ENCODE data around the gene IFI30.
"Not testable (repeated sequence)": the region's sequence is repeated elsewhere in the genome, so short reads cannot be mapped to it uniquely, and the experiment has no call there.

IFI30 gene

GRCh38 chr19:18202397-18202777, 28.8 kb downstream of the IFI30 start:
- no peak for DNase-seq (ENCODE audit: low read depth in 1 of 2, low spot score in 1 of 2)

GRCh38 chr19:18202778-18203407, 29.3 kb downstream of the IFI30 start:
- DNase-seq (ENCODE audit: low read depth in 1 of 2, low spot score in 1 of 2) = no peak

GRCh38 chr19:18203408-18203862, 29.8 kb downstream of the IFI30 start:
- no peak for DNase-seq (ENCODE audit: low read depth in 1 of 2, low spot score in 1 of 2)

- DNase-seq (ENCODE audit: low read depth in 1 of 2, low spot score in 1 of 2) = peak; percentile 98 to 99
Measured at GRCh38 chr19:18203863-18204393, 30.3 kb downstream of the IFI30 start, which contains the start of gene RAB3A. Gene RAB3A (minus strand): TSS chr19:18204042. CDS start chr19:18202740, 1,302 bp downstream.

GRCh38 chr19:18204394-18205199, 31.0 kb downstream of the IFI30 start:
- DNase-seq (ENCODE audit: low read depth in 1 of 2, low spot score in 1 of 2) = no peak

GRCh38 chr19:18205200-18205892, 31.7 kb downstream of the IFI30 start:
- DNase-seq (ENCODE audit: low read depth in 1 of 2, low spot score in 1 of 2) = peak in 1 of 2 donors; percentile 41

GRCh38 chr19:18206018-18206417, 32.4 kb downstream of the IFI30 start:
- DNase-seq (ENCODE audit: low read depth in 1 of 2, low spot score in 1 of 2) = no peak

GRCh38 chr19:18208098-18208951, 34.7 kb downstream of the IFI30 start:
- DNase-seq (ENCODE audit: low read depth in 1 of 2, low spot score in 1 of 2) = peak in 1 of 2 donors; percentile 52

- not testable (repeated sequence) for DNase-seq (ENCODE audit: low read depth in 1 of 2, low spot score in 1 of 2)
Measured at GRCh38 chr19:18209912-18210311, 36.3 kb downstream of the IFI30 start.

GRCh38 chr19:18211683-18212082, 38.1 kb downstream of the IFI30 start:
- DNase-seq (ENCODE audit: low read depth in 1 of 2, low spot score in 1 of 2) = no peak

- DNase-seq (ENCODE audit: low read depth in 1 of 2, low spot score in 1 of 2) = no peak
Measured at GRCh38 chr19:18214779-18215433, 41.3 kb downstream of the IFI30 start.

- no peak for DNase-seq (ENCODE audit: low read depth in 1 of 2, low spot score in 1 of 2)
Measured at GRCh38 chr19:18216789-18217188, 43.2 kb downstream of the IFI30 start.

- DNase-seq (ENCODE audit: low read depth in 1 of 2, low spot score in 1 of 2) = no peak
Measured at GRCh38 chr19:18218159-18218558, 44.5 kb downstream of the IFI30 start.

- no peak for DNase-seq (ENCODE audit: low read depth in 1 of 2, low spot score in 1 of 2)
Measured at GRCh38 chr19:18218600-18218999, 45.0 kb downstream of the IFI30 start.

- DNase-seq (ENCODE audit: low read depth in 1 of 2, low spot score in 1 of 2) = no peak
Measured at GRCh38 chr19:18219911-18220631, 46.5 kb downstream of the IFI30 start.

- no peak for DNase-seq (ENCODE audit: low read depth in 1 of 2, low spot score in 1 of 2)
Measured at GRCh38 chr19:18220632-18221275, 47.1 kb downstream of the IFI30 start.

- no peak for DNase-seq (ENCODE audit: low read depth in 1 of 2, low spot score in 1 of 2)
Measured at GRCh38 chr19:18221815-18222725, 48.5 kb downstream of the IFI30 start.

Data from stimulated activated CD4-positive, alpha-beta T cell treated with anti-CD3 and anti-CD28 coated beads, Interleukin-15, amount 100 ng/mL, for 1 hour (primary cell).